ENCODE data around the gene CNPY2.
"Not testable (repeated sequence)": the region's sequence is repeated elsewhere in the genome, so short reads cannot be mapped to it uniquely, and the experiment has no call there.

The CNPY2 gene

GRCh38 chr12:56330936-56331490, 15.2 kb upstream of the CNPY2 start:
- ATAC-seq (ENCODE audit: insufficient read depth, low read depth) (no peak), DNase-seq (no peak)
- H4K20me1 ChIP-seq (ENCODE audit: insufficient read depth, low read length) = no peaks in the 10 kb centered on the region
- peaks cover 22% of the 10 kb centered on the region for H3K4me1 ChIP-seq (ENCODE audit: insufficient read depth, low read length)
- no peaks in the 10 kb centered on the region for H3K27me3 ChIP-seq (ENCODE audit: insufficient read depth, low read length, poor library complexity)
- H3K79me2 ChIP-seq (ENCODE audit: insufficient read depth, low read length) = peaks cover 26% of the 10 kb centered on the region
- no peak overlapping the region for H3K9ac ChIP-seq (ENCODE audit: low read depth, low read length)
- H3K4me3 ChIP-seq (ENCODE audit: low read depth in 1 of 2, low read length in 2 of 2) = no peak overlapping the region
- H3K4me2 ChIP-seq (ENCODE audit: insufficient read depth, low read length) = no peak overlapping the region
- H2AFZ ChIP-seq (ENCODE audit: low read depth, low read length) = no peak overlapping the region
- H3K9me3 ChIP-seq (ENCODE audit: insufficient read depth, low read length, severe bottlenecking) = no peaks in the 10 kb centered on the region
- H3K27ac ChIP-seq (ENCODE audit: low read length) = no peak overlapping the region
- TF ChIP-seq CTCF (IDR thresholded peaks at IDR 0.05; ENCODE audit: borderline replicate concordance, extremely low read depth, low read length, poor library complexity, severe bottlenecking) = no peak
- TF ChIP-seq EZH2 (IDR thresholded peaks at IDR 0.05; ENCODE audit: borderline replicate concordance, low read depth, low read length, severe bottlenecking) = no peak
- H3K36me3 ChIP-seq (ENCODE audit: insufficient read depth, low read length) = peaks cover 25% of the 10 kb centered on the region

GRCh38 chr12:56326533-56326932, 10.7 kb upstream of the CNPY2 start:
- Histone ChIP-seq H3K9me3 (ENCODE audit: insufficient read depth, low read length, severe bottlenecking) (no peaks in the 10 kb centered on the region), H3K4me3 (ENCODE audit: low read depth in 1 of 2, low read length in 2 of 2) (no peak overlapping the region), H3K79me2 (ENCODE audit: insufficient read depth, low read length) (peaks cover 3% of the 10 kb centered on the region), H3K9ac (ENCODE audit: low read depth, low read length) (no peak overlapping the region), H4K20me1 (ENCODE audit: insufficient read depth, low read length) (no peaks in the 10 kb centered on the region), H2AFZ (ENCODE audit: low read depth, low read length) (no peak overlapping the region), H3K27ac (ENCODE audit: low read length) (no peak overlapping the region), H3K4me2 (ENCODE audit: insufficient read depth, low read length) (no peak overlapping the region), H3K27me3 (ENCODE audit: insufficient read depth, low read length, poor library complexity) (no peaks in the 10 kb centered on the region), H3K4me1 (ENCODE audit: insufficient read depth, low read length) (no peaks in the 10 kb centered on the region), H3K36me3 (ENCODE audit: insufficient read depth, low read length) (peaks cover 67% of the 10 kb centered on the region)
- DNase-seq (no peak), ATAC-seq (ENCODE audit: insufficient read depth, low read depth) (no peak)
- TF ChIP-seq CTCF (IDR thresholded peaks at IDR 0.05; ENCODE audit: borderline replicate concordance, extremely low read depth, low read length, poor library complexity, severe bottlenecking) (no peak), EZH2 (IDR thresholded peaks at IDR 0.05; ENCODE audit: borderline replicate concordance, low read depth, low read length, severe bottlenecking) (no peak)

- no peak overlapping the region for H3K9ac ChIP-seq (ENCODE audit: low read depth, low read length)
- no peak overlapping the region for H3K4me2 ChIP-seq (ENCODE audit: insufficient read depth, low read length)
- no peaks in the 10 kb centered on the region for H3K79me2 ChIP-seq (ENCODE audit: insufficient read depth, low read length)
- no peak overlapping the region for H3K27ac ChIP-seq (ENCODE audit: low read length)
- no peak overlapping the region for H2AFZ ChIP-seq (ENCODE audit: low read depth, low read length)
- H4K20me1 ChIP-seq (ENCODE audit: insufficient read depth, low read length) = no peaks in the 10 kb centered on the region
- no peak for TF ChIP-seq EZH2 (IDR thresholded peaks at IDR 0.05; ENCODE audit: borderline replicate concordance, low read depth, low read length, severe bottlenecking)
- no peak for TF ChIP-seq CTCF (IDR thresholded peaks at IDR 0.05; ENCODE audit: borderline replicate concordance, extremely low read depth, low read length, poor library complexity, severe bottlenecking)
- H3K4me1 ChIP-seq (ENCODE audit: insufficient read depth, low read length) = no peaks in the 10 kb centered on the region
- ATAC-seq (ENCODE audit: insufficient read depth, low read depth) = no peak
- H3K36me3 ChIP-seq (ENCODE audit: insufficient read depth, low read length) = peaks cover 66% of the 10 kb centered on the region
- no peaks in the 10 kb centered on the region for H3K9me3 ChIP-seq (ENCODE audit: insufficient read depth, low read length, severe bottlenecking)
- no peaks in the 10 kb centered on the region for H3K27me3 ChIP-seq (ENCODE audit: insufficient read depth, low read length, poor library complexity)
- no peak for DNase-seq
- no peak overlapping the region for H3K4me3 ChIP-seq (ENCODE audit: low read depth in 1 of 2, low read length in 2 of 2)
Measured at GRCh38 chr12:56326126-56326525, 10.3 kb upstream of the CNPY2 start.

- no peak for DNase-seq
- no peak overlapping the region for H3K4me3 ChIP-seq (ENCODE audit: low read depth in 1 of 2, low read length in 2 of 2)
- TF ChIP-seq CTCF (IDR thresholded peaks at IDR 0.05; ENCODE audit: borderline replicate concordance, extremely low read depth, low read length, poor library complexity, severe bottlenecking) (no peak), EZH2 (IDR thresholded peaks at IDR 0.05; ENCODE audit: borderline replicate concordance, low read depth, low read length, severe bottlenecking) (no peak)
- peaks cover 75% of the 10 kb centered on the region for H3K36me3 ChIP-seq (ENCODE audit: insufficient read depth, low read length)
- H2AFZ ChIP-seq (ENCODE audit: low read depth, low read length) = no peak overlapping the region
- H3K4me2 ChIP-seq (ENCODE audit: insufficient read depth, low read length) = no peak overlapping the region
- no peak overlapping the region for H3K9ac ChIP-seq (ENCODE audit: low read depth, low read length)
- no peak overlapping the region for H3K27ac ChIP-seq (ENCODE audit: low read length)
- H3K79me2 ChIP-seq (ENCODE audit: insufficient read depth, low read length) = no peaks in the 10 kb centered on the region
- H4K20me1 ChIP-seq (ENCODE audit: insufficient read depth, low read length) = no peaks in the 10 kb centered on the region
- no peaks in the 10 kb centered on the region for H3K27me3 ChIP-seq (ENCODE audit: insufficient read depth, low read length, poor library complexity)
- no peaks in the 10 kb centered on the region for H3K4me1 ChIP-seq (ENCODE audit: insufficient read depth, low read length)
- no peak for ATAC-seq (ENCODE audit: insufficient read depth, low read depth)
- no peaks in the 10 kb centered on the region for H3K9me3 ChIP-seq (ENCODE audit: insufficient read depth, low read length, severe bottlenecking)
Measured at GRCh38 chr12:56324206-56324605, 8.4 kb upstream of the CNPY2 start.

GRCh38 chr12:56321610-56322009, 5.8 kb upstream of the CNPY2 start:
- H3K4me3 ChIP-seq (ENCODE audit: low read depth in 1 of 2, low read length in 2 of 2); H3K9ac ChIP-seq (ENCODE audit: low read depth, low read length): not testable (repeated sequence)
- H3K36me3 ChIP-seq (ENCODE audit: insufficient read depth, low read length) = peaks cover 69% of the 10 kb centered on the region

More at GRCh38 chr12:56321610-56322009, 5.8 kb upstream of the CNPY2 start:
- H3K79me2 ChIP-seq (ENCODE audit: insufficient read depth, low read length); H2AFZ ChIP-seq (ENCODE audit: low read depth, low read length); H3K4me1 ChIP-seq (ENCODE audit: insufficient read depth, low read length); H3K27ac ChIP-seq (ENCODE audit: low read length); H3K27me3 ChIP-seq (ENCODE audit: insufficient read depth, low read length, poor library complexity); DNase-seq; H3K9me3 ChIP-seq (ENCODE audit: insufficient read depth, low read length, severe bottlenecking); H3K4me2 ChIP-seq (ENCODE audit: insufficient read depth, low read length); H4K20me1 ChIP-seq (ENCODE audit: insufficient read depth, low read length); ATAC-seq (ENCODE audit: insufficient read depth, low read depth): not testable (repeated sequence)

Measured in DND-41 (cell line).